Stimulated activated CD8-positive, alpha-beta memory T cell treated with anti-CD3 and anti-CD28 coated beads, Interleukin-15, amount 100 ng/mL, for 4 hours (primary cell): ENCODE results near the gene RPE65.
"Not testable (repeated sequence)": the region's sequence is repeated elsewhere in the genome, so short reads cannot be mapped to it uniquely, and the experiment has no call there.

Experiments
- DNase-seq, 2 donors: peaks; one replicate each; pipeline ENCODE4 v3.0.0-alpha.2; 2020; ENCODE audit warnings: low read depth in 2 of 2

Gene RPE65

GRCh38 chr1:68449901-68450300, at the start of gene RPE65:
RPE65 (minus strand) TSS chr1:68449954; CDS start chr1:68449905, 49 bp downstream.
- DNase-seq = no peak

GRCh38 chr1:68497358-68497698, 47.6 kb upstream of the RPE65 start:
- no peak for DNase-seq

- peak; percentile 43 to 50 for DNase-seq
Observed at GRCh38 chr1:68496680-68497357, 47.1 kb upstream of the RPE65 start, which contains the start of gene DEPDC1. DEPDC1 (minus strand) TSS chr1:68497082; CDS start chr1:68496999, 83 bp downstream.

- no peak for DNase-seq
Observed at GRCh38 chr1:68495968-68496679, 46.4 kb upstream of the RPE65 start.

- DNase-seq = no peak
Observed at GRCh38 chr1:68495532-68495931, 45.8 kb upstream of the RPE65 start.

GRCh38 chr1:68493193-68493592, 43.4 kb upstream of the RPE65 start:
- DNase-seq = no peak

- DNase-seq = not testable (repeated sequence)
Observed at GRCh38 chr1:68492255-68492654, 42.5 kb upstream of the RPE65 start.

GRCh38 chr1:68490046-68490651, 40.4 kb upstream of the RPE65 start:
- DNase-seq = no peak

- DNase-seq = no peak
Observed at GRCh38 chr1:68485431-68486022, 35.8 kb upstream of the RPE65 start.

- DNase-seq = no peak
Observed at GRCh38 chr1:68484618-68485017, 34.9 kb upstream of the RPE65 start.

- no peak for DNase-seq
Observed at GRCh38 chr1:68481041-68481440, 31.3 kb upstream of the RPE65 start.

- no peak for DNase-seq
Observed at GRCh38 chr1:68479501-68479900, 29.7 kb upstream of the RPE65 start.

- DNase-seq = no peak
Observed at GRCh38 chr1:68478662-68479061, 28.9 kb upstream of the RPE65 start.

GRCh38 chr1:68476626-68477025, 26.9 kb upstream of the RPE65 start:
- DNase-seq = not testable (repeated sequence)

- DNase-seq = no peak
Observed at GRCh38 chr1:68473060-68473459, 23.3 kb upstream of the RPE65 start.

GRCh38 chr1:68470388-68470970, 20.7 kb upstream of the RPE65 start:
- no peak for DNase-seq

- no peak for DNase-seq
Observed at GRCh38 chr1:68464891-68465290, 15.1 kb upstream of the RPE65 start.

- DNase-seq = no peak
Observed at GRCh38 chr1:68460935-68461334, 11.2 kb upstream of the RPE65 start.

- no peak for DNase-seq
Observed at GRCh38 chr1:68459796-68460195, 10.0 kb upstream of the RPE65 start.

- no peak for DNase-seq
Observed at GRCh38 chr1:68459091-68459490, 9.3 kb upstream of the RPE65 start.

- no peak for DNase-seq
Observed at GRCh38 chr1:68456202-68456601, 6.4 kb upstream of the RPE65 start.

GRCh38 chr1:68454534-68454933, 4.8 kb upstream of the RPE65 start:
- DNase-seq = no peak
